DOHH2 (cell line): Measurements from ENCODE around the gene BPI.

Source experiments
- EZH2phosphoT487 ChIP-seq: fragments of 200-600 bp; sonication (generic); IDR thresholded peaks from 2 replicates; pipeline ENCODE4 v1.6.1; 2017; ENCODE audit warnings: borderline replicate concordance, mild to moderate bottlenecking, antibody characterized with exemption, low read length, moderate library complexity, mixed read lengths
- TF ChIP-seq, protein P1 (sequence below): fragments of 200-600 bp; sonication (generic); IDR thresholded peaks from one replicate; pipeline ENCODE4 v1.5.1; 2014; ENCODE audit warnings: antibody characterized with exemption, mild to moderate bottlenecking, low read depth, low read length; ENCODE audit not compliant: poor library complexity, severe bottlenecking

DNA sequence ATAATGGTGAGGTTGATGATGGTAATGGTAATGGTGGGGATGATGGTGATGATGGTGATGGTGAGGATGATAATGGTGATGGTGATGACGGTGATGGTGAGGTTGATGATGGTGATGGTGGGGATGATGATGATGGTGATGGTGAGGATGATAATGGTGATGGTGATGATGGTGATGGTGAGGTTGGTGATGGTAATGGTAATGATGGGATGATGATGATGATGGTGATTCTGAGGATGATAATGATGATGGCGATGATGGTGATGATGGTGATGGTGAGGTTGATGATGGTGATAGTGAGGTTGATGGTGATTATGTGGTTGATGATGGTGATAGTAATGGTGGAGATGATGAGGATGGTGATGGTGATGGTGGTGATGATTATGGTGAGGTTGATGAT lies 9.7 kb downstream of the BPI start:
- TF ChIP-seq, protein P1, sequence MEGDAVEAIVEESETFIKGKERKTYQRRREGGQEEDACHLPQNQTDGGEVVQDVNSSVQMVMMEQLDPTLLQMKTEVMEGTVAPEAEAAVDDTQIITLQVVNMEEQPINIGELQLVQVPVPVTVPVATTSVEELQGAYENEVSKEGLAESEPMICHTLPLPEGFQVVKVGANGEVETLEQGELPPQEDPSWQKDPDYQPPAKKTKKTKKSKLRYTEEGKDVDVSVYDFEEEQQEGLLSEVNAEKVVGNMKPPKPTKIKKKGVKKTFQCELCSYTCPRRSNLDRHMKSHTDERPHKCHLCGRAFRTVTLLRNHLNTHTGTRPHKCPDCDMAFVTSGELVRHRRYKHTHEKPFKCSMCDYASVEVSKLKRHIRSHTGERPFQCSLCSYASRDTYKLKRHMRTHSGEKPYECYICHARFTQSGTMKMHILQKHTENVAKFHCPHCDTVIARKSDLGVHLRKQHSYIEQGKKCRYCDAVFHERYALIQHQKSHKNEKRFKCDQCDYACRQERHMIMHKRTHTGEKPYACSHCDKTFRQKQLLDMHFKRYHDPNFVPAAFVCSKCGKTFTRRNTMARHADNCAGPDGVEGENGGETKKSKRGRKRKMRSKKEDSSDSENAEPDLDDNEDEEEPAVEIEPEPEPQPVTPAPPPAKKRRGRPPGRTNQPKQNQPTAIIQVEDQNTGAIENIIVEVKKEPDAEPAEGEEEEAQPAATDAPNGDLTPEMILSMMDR = no peak
- no peak for TF ChIP-seq EZH2phosphoT487
